Smooth muscle cell (in vitro differentiated cells): ENCODE results near the gene SLC45A1. TPM values are rescaled to one million over a fixed set of nuclear protein-coding genes. Genes with fewer than 3 reads are reported as not detected.

Source experiments
- DNase-seq: peaks from one replicate; lab custom pipeline; 2025; ENCODE audit not compliant: unreplicated experiment; lab: John Stamatoyannopoulos, UW
- H2AFZ ChIP-seq: fragments of 200-600 bp; sonication (generic); 2 replicates; pipeline ENCODE4 v1.6.0; 2016; ENCODE audit warnings: antibody characterized with exemption, low read depth, mild to moderate bottlenecking
- H3F3A ChIP-seq: fragments of 200-600 bp; sonication (generic); 2 replicates; pipeline ENCODE4 v1.6.0; 2017; ENCODE audit warnings: antibody characterized with exemption, low read depth
- H3K27ac ChIP-seq: fragments of 200-600 bp; sonication (generic); 2 replicates; pipeline ENCODE4 v1.5.1; 2016; ENCODE audit warnings: low read depth, mild to moderate bottlenecking
- H3K27me3 ChIP-seq: fragments of 200-600 bp; sonication (generic); 2 replicates; pipeline ENCODE4 v1.6.1; 2016; ENCODE audit warnings: low read depth, mild to moderate bottlenecking
- H3K36me3 ChIP-seq: fragments of 200-600 bp; sonication (generic); 2 replicates; pipeline ENCODE4 v1.5.1; 2016; ENCODE audit warnings: low read depth
- H3K4me1 ChIP-seq: fragments of 200-600 bp; sonication (generic); 2 replicates; pipeline ENCODE4 v1.5.1; 2016; ENCODE audit warnings: low read depth
- H3K4me2 ChIP-seq: fragments of 200-600 bp; sonication (generic); 2 replicates; pipeline ENCODE4 v1.6.0; 2016; ENCODE audit warnings: mild to moderate bottlenecking
- H3K4me3 ChIP-seq: fragments of 200-600 bp; sonication (generic); 2 replicates; pipeline ENCODE4 v1.5.1; 2016; ENCODE audit warnings: mild to moderate bottlenecking
- H3K79me2 ChIP-seq: fragments of 200-600 bp; sonication (generic); 2 replicates; pipeline ENCODE4 v1.6.0; 2016; ENCODE audit warnings: low read depth, mild to moderate bottlenecking
- H3K9ac ChIP-seq: fragments of 200-600 bp; sonication (generic); 2 replicates; pipeline ENCODE4 v1.6.0; 2016; ENCODE audit warnings: low read depth
- H3K9me3 ChIP-seq: fragments of 200-600 bp; sonication (generic); replicated peaks from 2 replicates; pipeline ENCODE4 v1.5.1; 2016; ENCODE audit warnings: low read depth
- H4K20me1 ChIP-seq: fragments of 200-600 bp; sonication (generic); 2 replicates; pipeline ENCODE4 v1.6.0; 2016; ENCODE audit warnings: low read depth
- CTCF ChIP-seq: fragments of 200-600 bp; sonication (generic); IDR thresholded peaks from 2 replicates; pipeline ENCODE4 v1.5.1; 2017; ENCODE audit warnings: borderline replicate concordance, mild to moderate bottlenecking, antibody characterized with exemption; ENCODE audit not compliant: insufficient read depth, poor library complexity, severe bottlenecking
- WGBS: methylation state at CpG from one replicate; pipeline ENCODE4 v1.1.7; 2016; ENCODE audit warnings: low lambda C conversion rate; 5-methylcytosine and 5-hydroxymethylcytosine counted together
- polyA plus RNA-seq: library from polyadenylated mRNA; unstranded; fragments of >200 nt; fragmentation: Nextera tagmentation; extraction: Ambion mirVana; gene quantifications from 2 replicates; pipeline ENCODE4 v1.2.1, GENCODE V29; 2016
- total RNA-seq: library from RNA; depleted of rRNA; stranded (reverse); fragments of >200 nt; gene quantifications from 2 replicates; pipeline ENCODE4 v1.2.3, GENCODE V29; 2014

The SLC45A1 gene
- total and polyA plus RNA-seq, 2 experiments from 2014 or later, result 1.7 to 1.8 TPM

- Histone ChIP-seq H3K4me1 (no peaks in the 10 kb centered on the region), H3K79me2 (peaks cover 50% of the 10 kb centered on the region), H3K9ac (no peak overlapping the region), H3K36me3 (no peaks in the 10 kb centered on the region), H3K4me2 (no peak overlapping the region), H3K27ac (no peak overlapping the region), H3K4me3 (no peak overlapping the region), H3K9me3 (no peaks in the 10 kb centered on the region), H3K27me3 (no peaks in the 10 kb centered on the region), H2AFZ (no peak overlapping the region), H3F3A (peaks cover 2% of the 10 kb centered on the region), H4K20me1 (peaks cover 87% of the 10 kb centered on the region)
- no peak for DNase-seq
- WGBS, result 93% methylated on average over 8 of the region's 8 CpGs
- no peak for TF ChIP-seq CTCF
Observed at GRCh38 chr1:8363186-8363766, 45.4 kb downstream of the SLC45A1 start.

GRCh38 chr1:8363767-8364301 is 45.9 kb downstream of the SLC45A1 start:
- Histone ChIP-seq H3K36me3 (no peaks in the 10 kb centered on the region), H2AFZ (no peak overlapping the region), H3K27ac (no peak overlapping the region), H3F3A (peaks cover 8% of the 10 kb centered on the region), H3K4me2 (no peak overlapping the region), H3K79me2 (peaks cover 55% of the 10 kb centered on the region), H4K20me1 (peaks cover 87% of the 10 kb centered on the region), H3K9me3 (no peaks in the 10 kb centered on the region), H3K4me1 (peaks cover 3% of the 10 kb centered on the region), H3K4me3 (no peak overlapping the region), H3K27me3 (no peaks in the 10 kb centered on the region), H3K9ac (no peak overlapping the region)
- no peak for DNase-seq
- 92% methylated on average over 18 of the region's 18 CpGs for WGBS
- no peak for TF ChIP-seq CTCF

GRCh38 chr1:8364528-8365442 is 46.9 kb downstream of the SLC45A1 start:
- no peak for DNase-seq
- no peaks in the 10 kb centered on the region for H3K27me3 ChIP-seq
- no peaks in the 10 kb centered on the region for H3K9me3 ChIP-seq
- peaks cover 13% of the 10 kb centered on the region for H3F3A ChIP-seq
- H3K4me3 ChIP-seq, result no peak overlapping the region
- no peak overlapping the region for H3K9ac ChIP-seq
- H4K20me1 ChIP-seq, result peaks cover 87% of the 10 kb centered on the region
- peaks cover 65% of the 10 kb centered on the region for H3K79me2 ChIP-seq
- no peak overlapping the region for H3K27ac ChIP-seq
- no peak for TF ChIP-seq CTCF
- 98% methylated on average over 27 of the region's 29 CpGs for WGBS
- H3K4me2 ChIP-seq, result no peak overlapping the region
- H3K36me3 ChIP-seq, result no peaks in the 10 kb centered on the region
- H2AFZ ChIP-seq, result no peak overlapping the region
- H3K4me1 ChIP-seq, result peaks cover 6% of the 10 kb centered on the region
